ENCODE measurements around the gene ERN1.

- no peak for TF ChIP-seq CTCF (IDR thresholded peaks at IDR 0.05)
- no peak for TF ChIP-seq POLR2A (IDR thresholded peaks at IDR 0.05)
These were observed 32.6 kb upstream of the ERN1 start for GRCh38 chr17:64162554-64162953.
